PC-9 (cell line): ENCODE measurements around the gene TNK1. TPM values are rescaled to one million over a fixed set of nuclear protein-coding genes. Genes with fewer than 3 reads are reported as not detected.

Experiments used
- BruUV-seq: library from RNA; stranded (reverse); fragments of 400-500 nt; replicated peaks from 2 replicates; lab custom pipeline; 2021; lab: Mats Ljungman, UMichigan
- CTCF ChIA-PET: fragments of 300-600 bp; sonication (Branson Sonifier 250); formaldehyde crosslinking; loops from one replicate; lab custom pipeline; 2022; ENCODE audit warnings: antibody characterized with exemption; lab: Charles Lee
- POLR2A ChIA-PET: fragments of 300-600 bp; sonication (Branson Sonifier 250); formaldehyde crosslinking; loops from one replicate; lab custom pipeline; 2022; ENCODE audit warnings: antibody characterized with exemption; ENCODE audit not compliant: unreplicated experiment; lab: Charles Lee
- DNase-seq, 2 experiments: peaks; one replicate each; pipeline versions ENCODE4 v3.0.0 to v3.0.0-alpha.2; 2015 to 2022; ENCODE audit warnings: mixed read lengths in 1 of 2
- H2AFZ ChIP-seq: fragments of 200-600 bp; sonication (generic); 2 replicates; pipeline ENCODE4 v1.8.1; 2017; ENCODE audit warnings: antibody characterized with exemption
- H3F3A ChIP-seq: fragments of 200-600 bp; sonication (generic); 2 replicates; pipeline ENCODE4 v1.8.1; 2017; ENCODE audit warnings: antibody characterized with exemption, mild to moderate bottlenecking, low read depth; ENCODE audit not compliant: insufficient read depth
- H3K27ac ChIP-seq: fragments of 200-600 bp; sonication (generic); 2 replicates; pipeline ENCODE4 v1.6.1; 2016; ENCODE audit warnings: mixed run types
- H3K27me3 ChIP-seq: fragments of 200-600 bp; sonication (generic); 2 replicates; pipeline ENCODE4 v1.6.1; 2016; ENCODE audit warnings: low read depth, mixed run types; ENCODE audit not compliant: insufficient read depth
- H3K36me3 ChIP-seq: fragments of 200-600 bp; sonication (generic); 2 replicates; pipeline ENCODE4 v1.6.1; 2016; ENCODE audit warnings: low read depth, mixed run types
- H3K4me1 ChIP-seq: fragments of 200-600 bp; sonication (generic); replicated peaks from 2 replicates; pipeline ENCODE4 v1.6.1; 2016; ENCODE audit warnings: mixed run types; ENCODE audit not compliant: insufficient read depth
- H3K4me2 ChIP-seq: fragments of 200-600 bp; sonication (generic); 2 replicates; pipeline ENCODE4 v1.6.1; 2017; ENCODE audit warnings: mixed run types
- H3K4me3 ChIP-seq: fragments of 200-600 bp; sonication (generic); 2 replicates; pipeline ENCODE4 v1.6.1; 2016; ENCODE audit warnings: mixed run types
- H3K79me2 ChIP-seq: fragments of 200-600 bp; sonication (generic); 2 replicates; pipeline ENCODE4 v1.6.1; 2017; ENCODE audit warnings: low read depth, mixed run types
- H3K9me2 ChIP-seq: fragments of 200-600 bp; sonication (generic); 2 replicates; pipeline ENCODE4 v1.8.1; 2017; ENCODE audit warnings: mild to moderate bottlenecking; ENCODE audit not compliant: insufficient read depth
- H3K9me3 ChIP-seq: fragments of 200-600 bp; sonication (generic); 2 replicates; pipeline ENCODE4 v1.8.1; 2016; ENCODE audit warnings: low read depth; ENCODE audit not compliant: insufficient read depth
- H4K20me1 ChIP-seq: fragments of 200-600 bp; sonication (generic); 2 replicates; pipeline ENCODE4 v1.8.1; 2017; ENCODE audit not compliant: insufficient read depth
- CTCF ChIP-seq: fragments of 200-600 bp; sonication (generic); conservative IDR thresholded peaks from 2 replicates; pipeline ENCODE4 v1.6.1; 2017; ENCODE audit warnings: mixed run types, antibody characterized with exemption, mild to moderate bottlenecking, moderate library complexity
- EZH2 ChIP-seq: fragments of 200-600 bp; sonication (generic); IDR thresholded peaks from 2 replicates; pipeline ENCODE4 v1.8.0; 2017; ENCODE audit warnings: antibody characterized with exemption, low read depth
- intact Hi-C: fragments of 100-400 bp; cut with micrococcal nuclease; formaldehyde crosslinking; loops from one replicate; pipeline ENCODE4 v1.10.0; 2022; ENCODE audit not compliant: unreplicated experiment
- total RNA-seq: library from RNA; stranded (reverse); gene quantifications from 2 replicates; pipeline ENCODE4 v1.2.3, GENCODE V29; 2021

TNK1 gene
- total RNA-seq, 1 experiment from 2014 or later, result 18.8 TPM

DNA sequence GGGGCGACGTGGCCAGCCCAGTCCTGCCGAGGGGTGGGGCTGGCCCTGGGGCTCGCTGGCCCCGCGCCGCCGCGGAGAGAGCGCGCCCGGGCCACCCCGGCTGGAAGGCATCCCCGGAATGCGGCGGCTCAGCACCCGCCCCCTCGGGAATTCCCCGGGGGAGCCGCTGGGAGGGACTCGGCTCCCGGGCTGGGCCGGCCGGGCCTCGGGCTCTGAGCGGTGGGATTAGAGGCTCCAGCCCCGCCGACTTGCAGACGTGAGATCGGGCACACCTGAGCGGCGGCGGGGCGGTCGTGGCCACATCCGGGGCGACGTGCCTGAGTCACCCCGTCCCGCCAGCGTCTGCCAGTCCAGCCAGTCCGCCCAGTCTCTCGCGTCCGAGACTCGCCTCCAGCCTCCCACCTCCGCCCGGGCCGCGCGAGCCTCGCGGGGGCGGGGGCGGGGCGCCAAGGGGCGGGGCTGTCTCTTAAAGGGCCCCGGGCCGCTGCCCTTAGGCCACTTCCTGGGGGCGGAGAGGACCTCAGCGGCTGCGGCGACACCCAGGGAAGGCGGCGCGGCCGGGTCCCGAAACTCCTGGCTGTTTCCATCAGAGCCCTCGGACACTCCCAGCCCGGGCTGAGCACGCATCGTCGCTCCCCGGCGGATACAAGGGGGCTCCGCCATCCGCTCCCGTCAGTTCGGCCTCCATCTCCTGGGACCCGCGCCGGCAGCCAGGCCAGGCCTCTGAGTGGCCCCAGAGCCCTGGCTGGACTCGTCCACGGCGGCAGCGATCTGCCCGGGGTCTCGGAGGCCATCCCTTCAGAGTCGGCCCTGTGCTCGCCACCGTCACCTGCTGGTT is 29.0 kb upstream of the TNK1 start, which contains the start of gene KCTD11:
TSS of gene KCTD11 (plus strand) at position 498 of the 838 bp plus-strand sequence.
- Histone ChIP-seq H3F3A (peaks cover 34% of the 10 kb centered on the region), H3K4me2 (peak within 1 kb of the TSS; percentile 91), H3K79me2 (peaks cover 43% of the 10 kb centered on the region), H3K4me1 (peaks cover 28% of the 10 kb centered on the region), H3K9me3 (no peaks in the 10 kb centered on the region), H3K36me3 (no peaks in the 10 kb centered on the region), H3K27ac (peak within 1 kb of the TSS; percentile 98), H3K4me3 (peak within 1 kb of the TSS; percentile 86), H2AFZ (peak within 1 kb of the TSS; percentile 84), H3K27me3 (no peaks in the 10 kb centered on the region), H4K20me1 (peaks cover 15% of the 10 kb centered on the region), H3K9me2 (no peaks in the 10 kb centered on the region)
- POLR2A ChIA-PET, result interaction anchor here (0.6 to 0.7 kb wide), 3 partner anchors 22 to 136 kb away, joined by 3 to 4 read pairs (median 4); no protein-coding TSS in a partner anchor
- BruUV-seq, result no TSS peak
- peak; percentile 92 to 99 for DNase-seq
- TF ChIP-seq CTCF, result peak; percentile 66
- TF ChIP-seq EZH2, result no peak
- intact Hi-C loops, result loop anchor here (1.0 to 5.0 kb wide), 5 partner anchors 50 to 237 kb away; partner anchors contain the start of genes CLDN7, POLR2A, TMEM256 and TNFSF13
- CTCF ChIA-PET, result interaction anchor here (0.6 kb wide), 2 partner anchors 50 to 83 kb away, joined by 3 to 8 read pairs; no protein-coding TSS in a partner anchor

- peaks cover 28% of the 10 kb centered on the region for H3K4me1 ChIP-seq
- H3K9me3 ChIP-seq, result no peaks in the 10 kb centered on the region
- peaks cover 34% of the 10 kb centered on the region for H3F3A ChIP-seq
- peak overlapping the region; percentile 98 for H3K27ac ChIP-seq
- H2AFZ ChIP-seq, result peak overlapping the region; percentile 84
- H3K79me2 ChIP-seq, result peaks cover 43% of the 10 kb centered on the region
- peaks cover 15% of the 10 kb centered on the region for H4K20me1 ChIP-seq
- ChIA-PET CTCF (interaction anchor here (0.6 kb wide), 1 partner anchor 82 kb away, joined by 8 read pairs; no protein-coding TSS in a partner anchor), POLR2A (interaction anchor here (0.7 kb wide), 2 partner anchors 33 to 135 kb away, joined by 3 to 4 read pairs; no protein-coding TSS in a partner anchor)
- H3K36me3 ChIP-seq, result no peaks in the 10 kb centered on the region
- peak overlapping the region; percentile 86 for H3K4me3 ChIP-seq
- no peak for DNase-seq
- no peak for TF ChIP-seq EZH2
- no peak; the same call in none of the 2 replicates for TF ChIP-seq CTCF
- TSS peak; percentile 29 for BruUV-seq
- no peaks in the 10 kb centered on the region for H3K9me2 ChIP-seq
- H3K4me2 ChIP-seq, result peak overlapping the region; percentile 91
- no peaks in the 10 kb centered on the region for H3K27me3 ChIP-seq
- intact Hi-C loops, result loop anchor here (1.0 to 5.0 kb wide), 3 partner anchors 50 to 237 kb away; partner anchors contain the start of genes POLR2A and TMEM256
Observed at GRCh38 chr17:7352503-7352889, 28.4 kb upstream of the TNK1 start.

DNA sequence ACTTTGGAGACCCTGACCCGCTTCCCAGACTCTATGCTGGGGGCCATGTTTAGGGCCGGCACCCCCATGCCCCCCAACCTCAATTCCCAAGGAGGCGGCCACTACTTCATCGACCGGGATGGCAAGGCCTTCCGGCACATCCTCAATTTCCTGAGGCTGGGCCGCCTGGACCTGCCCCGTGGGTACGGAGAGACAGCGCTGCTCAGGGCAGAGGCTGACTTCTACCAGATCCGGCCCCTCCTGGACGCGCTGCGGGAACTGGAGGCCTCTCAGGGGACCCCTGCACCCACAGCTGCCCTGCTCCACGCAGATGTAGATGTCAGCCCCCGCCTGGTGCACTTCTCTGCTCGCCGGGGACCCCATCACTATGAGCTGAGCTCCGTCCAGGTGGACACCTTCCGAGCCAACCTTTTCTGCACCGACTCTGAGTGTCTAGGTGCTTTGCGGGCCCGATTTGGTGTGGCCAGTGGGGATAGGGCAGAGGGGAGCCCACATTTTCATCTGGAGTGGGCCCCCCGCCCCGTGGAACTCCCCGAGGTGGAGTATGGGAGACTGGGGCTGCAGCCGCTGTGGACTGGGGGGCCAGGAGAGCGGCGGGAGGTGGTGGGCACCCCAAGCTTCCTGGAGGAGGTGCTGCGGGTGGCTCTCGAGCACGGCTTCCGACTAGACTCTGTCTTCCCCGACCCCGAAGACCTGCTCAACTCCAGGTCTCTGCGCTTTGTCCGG is 27.8 kb upstream of the TNK1 start:
- Histone ChIP-seq H3K4me3 (peak overlapping the region; percentile 86), H3K9me2 (no peaks in the 10 kb centered on the region), H3K27ac (peak overlapping the region; percentile 98; the same call in 1 of the 2 replicates), H4K20me1 (peaks cover 15% of the 10 kb centered on the region), H2AFZ (no peak overlapping the region), H3K9me3 (no peaks in the 10 kb centered on the region), H3F3A (peaks cover 34% of the 10 kb centered on the region), H3K36me3 (no peaks in the 10 kb centered on the region), H3K4me2 (peak overlapping the region; percentile 91), H3K79me2 (peaks cover 43% of the 10 kb centered on the region), H3K27me3 (no peaks in the 10 kb centered on the region), H3K4me1 (peaks cover 28% of the 10 kb centered on the region)
- ChIA-PET CTCF (interaction anchor here (0.5 kb wide), 1 partner anchor 246 kb away, joined by 5 read pairs; no protein-coding TSS in a partner anchor), POLR2A (interaction anchor here (0.6 to 0.7 kb wide), 3 partner anchors 32 to 135 kb away, joined by 3 to 4 read pairs (median 4); no protein-coding TSS in a partner anchor)
- TF ChIP-seq EZH2 (no peak), CTCF (no peak)
- intact Hi-C loops, result loop anchor here (1.0 to 5.0 kb wide), 3 partner anchors 49 to 236 kb away; partner anchors contain the start of genes POLR2A and TMEM256
- no TSS peak for BruUV-seq
- no peak for DNase-seq
